Measurements from ENCODE around the gene CCL21. TPM values are rescaled to one million over a fixed set of nuclear protein-coding genes. Genes with fewer than 3 reads are reported as not detected.

Gene CCL21
- total and polyA plus RNA-seq, 2 donors (not counting 1 experiment from before 2014, with no cell fraction given) = not detected

Small RNA genes lying within 50 kb of the gene (small RNA-seq; reads per million reads assigned to genes)
- not detected for gene CCL27 (ENCODE audit: insufficient read length, low read depth, low replicate concordance)

Other genes starting within 250 kb of the CCL21 start
- gene ENHO, start 187.1 kb downstream of the CCL21 start, total RNA-seq = not detected in 2 replicates
- gene ENHO, start 187.1 kb downstream of the CCL21 start, polyA plus RNA-seq = 0.13 TPM in 1 of 2 replicates, not detected in the other
- gene CNTFR, start 120.4 kb downstream of the CCL21 start, total RNA-seq = not detected in 2 replicates
- not detected in 2 replicates for gene CNTFR, start 120.4 kb downstream of the CCL21 start, polyA plus RNA-seq
- 20.2 and 21.7 TPM in 2 replicates for gene RPP25L, start 98.0 kb downstream of the CCL21 start, total RNA-seq
- 14.8 and 27.0 TPM in 2 replicates for gene RPP25L, start 98.0 kb downstream of the CCL21 start, polyA plus RNA-seq
- gene DCTN3, start 89.6 kb downstream of the CCL21 start, total RNA-seq = 48.2 and 55.3 TPM in 2 replicates
- 56.4 and 75.0 TPM in 2 replicates for gene DCTN3, start 89.6 kb downstream of the CCL21 start, polyA plus RNA-seq
- gene ARID3C, start 81.1 kb downstream of the CCL21 start, total RNA-seq = not detected in 2 replicates
- gene ARID3C, start 81.1 kb downstream of the CCL21 start, polyA plus RNA-seq = not detected in 2 replicates
- gene SIGMAR1, start 72.3 kb downstream of the CCL21 start, total RNA-seq = 21.4 and 23.0 TPM in 2 replicates
- gene SIGMAR1, start 72.3 kb downstream of the CCL21 start, polyA plus RNA-seq = 18.9 and 30.7 TPM in 2 replicates
- gene GALT, start 63.5 kb downstream of the CCL21 start, total RNA-seq = 96.6 and 111 TPM in 2 replicates
- gene GALT, start 63.5 kb downstream of the CCL21 start, polyA plus RNA-seq = 163 and 167 TPM in 2 replicates
- gene IL11RA, start 58.0 kb downstream of the CCL21 start, total RNA-seq = 47.3 and 52.1 TPM in 2 replicates
- gene IL11RA, start 58.0 kb downstream of the CCL21 start, polyA plus RNA-seq = 58.0 and 69.3 TPM in 2 replicates
- gene CCL27, start 47.5 kb downstream of the CCL21 start, total RNA-seq = not detected in 2 replicates
- gene CCL27, start 47.5 kb downstream of the CCL21 start, polyA plus RNA-seq = not detected in 2 replicates
- not detected in 2 replicates for gene CCL19, start 18.9 kb downstream of the CCL21 start, total RNA-seq
- gene CCL19, start 18.9 kb downstream of the CCL21 start, polyA plus RNA-seq = 0.26 TPM in 1 of 2 replicates, not detected in the other
- not detected in 2 replicates for gene PHF24, start 248.1 kb upstream of the CCL21 start, total RNA-seq
- not detected in 2 replicates for gene PHF24, start 248.1 kb upstream of the CCL21 start, polyA plus RNA-seq